ENCODE results near the gene MFRP. TPM values are rescaled to one million over a fixed set of nuclear protein-coding genes. Genes with fewer than 3 reads are reported as not detected.

MFRP gene
- total RNA-seq, 3 donors from 2014 or later, result not detected

DNA sequence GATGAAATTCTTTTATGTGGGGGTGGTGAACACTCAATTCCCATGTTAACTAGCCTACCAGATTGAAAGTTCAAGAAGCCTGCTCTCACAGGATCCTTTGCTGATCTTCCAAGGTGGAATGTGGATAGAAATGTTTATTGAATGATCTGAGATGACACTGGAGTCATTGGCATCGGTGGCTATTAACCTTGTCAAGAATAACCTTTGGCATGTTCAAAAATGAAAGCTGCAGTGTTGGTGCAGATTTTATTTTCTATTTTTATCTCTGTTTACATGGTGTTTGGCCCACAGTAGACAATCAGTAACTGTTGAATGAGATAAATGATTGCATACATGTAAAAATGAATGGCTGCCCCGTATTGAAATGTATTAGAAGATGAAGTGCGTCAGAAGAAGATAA lies 48.6 kb downstream of the MFRP start:
- Mint-ChIP-seq H3K9me3 (no peaks in the 10 kb centered on the region), H3K36me3 (ENCODE audit: insufficient read depth) (peaks cover 42% of the 10 kb centered on the region), H3K4me3 (no peak overlapping the region), H3K27me3 (ENCODE audit: low read depth) (no peaks in the 10 kb centered on the region), H3K4me1 (ENCODE audit: low read depth) (no peaks in the 10 kb centered on the region)
- no peak for ATAC-seq
- no peak for DNase-seq

GRCh38 chr11:119295178-119295577 lies 51.3 kb downstream of the MFRP start:
- Mint-ChIP-seq H3K4me1 (ENCODE audit: low read depth) (no peaks in the 10 kb centered on the region), H3K4me3 (no peak overlapping the region), H3K36me3 (ENCODE audit: insufficient read depth) (peaks cover 27% of the 10 kb centered on the region), H3K9me3 (no peaks in the 10 kb centered on the region), H3K27me3 (ENCODE audit: low read depth) (no peaks in the 10 kb centered on the region)
- ATAC-seq (no peak), DNase-seq (no peak)

DNA sequence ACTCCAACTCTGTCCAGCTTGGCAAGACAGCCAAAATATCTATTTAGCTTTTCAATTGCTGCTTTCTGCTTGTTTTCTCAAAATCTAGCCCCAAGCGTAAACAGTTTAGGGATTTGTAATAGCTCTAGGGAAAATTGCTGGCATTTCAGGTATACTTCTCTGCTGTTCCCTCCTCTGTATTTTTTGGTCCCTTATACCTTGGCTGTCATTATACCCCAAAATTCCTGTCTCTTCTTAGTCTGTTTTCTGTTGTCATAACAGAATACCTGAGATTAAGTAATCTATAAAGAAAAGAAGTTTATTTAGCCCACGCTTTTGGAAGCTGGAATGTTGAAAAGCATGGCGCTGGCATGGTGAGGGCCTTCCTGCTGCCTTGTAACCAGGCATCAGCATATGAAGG lies 53.0 kb downstream of the MFRP start:
- H3K36me3 Mint-ChIP-seq (ENCODE audit: insufficient read depth), result peaks cover 16% of the 10 kb centered on the region
- H3K4me1 Mint-ChIP-seq (ENCODE audit: low read depth), result no peaks in the 10 kb centered on the region
- DNase-seq, result no peak
- H3K9me3 Mint-ChIP-seq, result no peaks in the 10 kb centered on the region
- no peak for ATAC-seq
- no peak overlapping the region for H3K4me3 Mint-ChIP-seq
- no peaks in the 10 kb centered on the region for H3K27me3 Mint-ChIP-seq (ENCODE audit: low read depth)

DNA sequence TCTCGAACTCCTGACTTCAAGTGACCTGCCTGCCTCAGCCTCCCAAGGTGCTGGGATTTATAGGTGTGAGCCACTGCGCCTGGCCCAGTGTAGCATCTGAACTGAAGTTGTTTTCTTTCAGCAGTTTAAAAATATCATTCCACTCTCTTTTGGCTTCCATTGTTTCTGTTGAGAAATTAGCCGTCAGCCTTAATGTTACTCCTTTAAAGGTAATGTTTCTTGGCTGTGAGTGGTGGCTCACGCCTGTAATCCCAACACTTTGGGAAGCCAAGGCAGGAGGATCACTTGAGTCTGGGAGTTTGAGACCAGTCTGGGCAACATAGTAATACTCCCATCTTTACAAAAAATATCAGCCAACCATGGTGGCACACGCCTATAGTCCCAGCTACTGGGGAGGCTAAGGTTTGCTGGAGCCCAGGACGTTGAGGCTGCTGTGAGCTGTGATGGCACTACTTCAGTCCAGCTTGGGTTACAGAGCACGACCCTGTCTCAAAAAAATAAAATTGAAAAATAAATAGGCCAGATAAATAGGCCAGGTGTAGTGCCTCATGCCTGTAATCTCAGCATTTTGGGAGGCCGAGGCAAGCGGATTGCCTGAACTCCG lies 55.5 kb downstream of the MFRP start:
- Mint-ChIP-seq H3K9me3 (no peaks in the 10 kb centered on the region), H3K27me3 (ENCODE audit: low read depth) (no peaks in the 10 kb centered on the region), H3K4me1 (ENCODE audit: low read depth) (no peaks in the 10 kb centered on the region), H3K4me3 (no peak overlapping the region), H3K36me3 (ENCODE audit: insufficient read depth) (peaks cover 29% of the 10 kb centered on the region)
- ATAC-seq (no peak), DNase-seq (no peak)

Other genes with a start within 250 kb of the MFRP start
- gene DPAGT1, start 244.9 kb downstream of the MFRP start, total RNA-seq, result 10 to 100 TPM; 53.9 to 61.0 (median 60.9) TPM
- 10 to 100 TPM; 22.0 to 24.7 (median 23.0) TPM for gene C2CD2L, start 239.4 kb downstream of the MFRP start, total RNA-seq
- 10 to 100 TPM; 20.1 to 26.2 (median 21.1) TPM for gene HINFP, start 225.1 kb downstream of the MFRP start, total RNA-seq
- under 1 TPM in 1 of 3 donors, not detected in 2; 0.38 TPM for gene ABCG4, start 197.7 kb downstream of the MFRP start, total RNA-seq
- 10 to 100 TPM in 1 of 3 donors, 1 to 10 TPM in 2; 9.7 to 13.2 (median 9.7) TPM for gene NLRX1, start 178.0 kb downstream of the MFRP start, total RNA-seq
- under 1 TPM in 2 of 3 donors, not detected in 1; 0.18 to 0.43 TPM for gene NHERF4, start 161.2 kb downstream of the MFRP start, total RNA-seq
- 10 to 100 TPM; 18.7 to 19.6 (median 19.5) TPM for gene CBL, start 140.4 kb downstream of the MFRP start, total RNA-seq
- 1 to 10 TPM in 2 of 3 donors, under 1 TPM in 1; 0.96 to 3.2 (median 2.1) TPM for gene MCAM, start 29.6 kb downstream of the MFRP start, total RNA-seq
- 10 to 100 TPM; 18.6 to 20.7 (median 18.9) TPM for gene RNF26, start 12.2 kb downstream of the MFRP start, total RNA-seq
- not detected for gene C1QTNF5, start 5.8 kb downstream of the MFRP start, total RNA-seq
- under 1 TPM; 0.19 to 0.53 (median 0.37) TPM for gene USP2, start 35.0 kb upstream of the MFRP start, total RNA-seq
- gene THY1, start 76.5 kb upstream of the MFRP start, total RNA-seq, result under 1 TPM; 0.35 to 0.52 (median 0.40) TPM

Measured in activated T-cell treated with anti-CD3 and anti-CD28 coated beads, Interleukin-2, amount 50 U/mL, for 4 hours (primary cell).